ENCODE results near the gene EXOC4. TPM values are rescaled to one million over a fixed set of nuclear protein-coding genes. Genes with fewer than 3 reads are reported as not detected.

Gene EXOC4
- total RNA-seq, 1 experiment from 2014 or later, result 75.8 TPM

DNA sequence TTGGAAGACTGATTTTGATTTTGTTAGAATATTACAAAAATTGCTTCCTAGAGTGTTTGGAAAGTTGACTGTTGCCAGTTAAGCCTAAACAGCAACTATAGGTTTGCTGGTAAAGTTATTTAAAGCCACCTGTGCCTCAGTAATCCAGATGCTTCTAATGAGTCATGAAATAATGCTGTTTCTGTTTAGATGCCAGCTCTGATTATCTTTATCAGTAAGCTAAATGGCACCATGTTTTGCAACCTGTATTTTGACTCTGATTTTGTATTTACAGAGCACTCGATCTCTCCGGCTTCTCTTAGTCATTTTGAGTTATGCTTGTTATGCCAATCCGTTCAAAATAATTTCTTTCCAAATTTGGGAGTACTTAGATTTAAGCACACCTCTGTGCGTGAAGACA is 366.1 kb downstream of the EXOC4 start:
- no peak overlapping the region for H3K27ac ChIP-seq (ENCODE audit: insufficient read length, low read depth, low read length)
- TF ChIP-seq, protein P1, sequence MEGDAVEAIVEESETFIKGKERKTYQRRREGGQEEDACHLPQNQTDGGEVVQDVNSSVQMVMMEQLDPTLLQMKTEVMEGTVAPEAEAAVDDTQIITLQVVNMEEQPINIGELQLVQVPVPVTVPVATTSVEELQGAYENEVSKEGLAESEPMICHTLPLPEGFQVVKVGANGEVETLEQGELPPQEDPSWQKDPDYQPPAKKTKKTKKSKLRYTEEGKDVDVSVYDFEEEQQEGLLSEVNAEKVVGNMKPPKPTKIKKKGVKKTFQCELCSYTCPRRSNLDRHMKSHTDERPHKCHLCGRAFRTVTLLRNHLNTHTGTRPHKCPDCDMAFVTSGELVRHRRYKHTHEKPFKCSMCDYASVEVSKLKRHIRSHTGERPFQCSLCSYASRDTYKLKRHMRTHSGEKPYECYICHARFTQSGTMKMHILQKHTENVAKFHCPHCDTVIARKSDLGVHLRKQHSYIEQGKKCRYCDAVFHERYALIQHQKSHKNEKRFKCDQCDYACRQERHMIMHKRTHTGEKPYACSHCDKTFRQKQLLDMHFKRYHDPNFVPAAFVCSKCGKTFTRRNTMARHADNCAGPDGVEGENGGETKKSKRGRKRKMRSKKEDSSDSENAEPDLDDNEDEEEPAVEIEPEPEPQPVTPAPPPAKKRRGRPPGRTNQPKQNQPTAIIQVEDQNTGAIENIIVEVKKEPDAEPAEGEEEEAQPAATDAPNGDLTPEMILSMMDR (conservative IDR thresholded peaks at IDR 0.05), result no peak
- no peak overlapping the region for H4K91ac ChIP-seq (ENCODE audit: insufficient read length, low read depth, low read length)
- WGBS (ENCODE audit: extremely low coverage, insufficient read length, low lambda C conversion rate), result no CpG with 5 or more reads among the region's 4 CpGs
- DNase-seq, result no peak
- no peaks in the 10 kb centered on the region for H3K4me1 ChIP-seq (ENCODE audit: insufficient read depth, low read length)
- no peak overlapping the region for H3K4me2 ChIP-seq (ENCODE audit: insufficient read depth, insufficient read length, low read length)
- no peak overlapping the region for H3K4me3 Mint-ChIP-seq
- no peak overlapping the region for H3K23ac ChIP-seq (ENCODE audit: insufficient read length, low read depth, low read length)
- H4K20me1 ChIP-seq (ENCODE audit: control insufficient read depth, insufficient read depth, insufficient read length), result no peaks in the 10 kb centered on the region
- no peak overlapping the region for H2BK5ac ChIP-seq (ENCODE audit: insufficient read length, low read length)
- no peak overlapping the region for H3K27ac Mint-ChIP-seq
- no peak overlapping the region for H3K4ac ChIP-seq (ENCODE audit: low read depth, low read length)
- no peaks in the 10 kb centered on the region for H3K79me2 ChIP-seq (ENCODE audit: insufficient read depth, low read length)
- no peaks in the 10 kb centered on the region for H3K27me3 ChIP-seq (ENCODE audit: insufficient read depth, low read length)
- H3K14ac ChIP-seq (ENCODE audit: insufficient read depth, low read length), result no peak overlapping the region
- H2BK15ac ChIP-seq (ENCODE audit: low read depth, low read length), result no peak overlapping the region
- H2BK12ac ChIP-seq (ENCODE audit: insufficient read length, low read depth, low read length), result no peak overlapping the region
- H4K5ac ChIP-seq (ENCODE audit: insufficient read length, low read depth, low read length), result no peak overlapping the region
- H3K27me3 Mint-ChIP-seq (ENCODE audit: low read depth), result no peaks in the 10 kb centered on the region
- H3K9ac ChIP-seq (ENCODE audit: extremely low read depth, insufficient read length, low read length), result no peak overlapping the region
- no peaks in the 10 kb centered on the region for H3K79me1 ChIP-seq (ENCODE audit: insufficient read depth, low read depth, low read length, poor library complexity, severe bottlenecking)
- no peak overlapping the region for H3K56ac ChIP-seq (ENCODE audit: insufficient read length, low read depth, low read length)
- H3K36me3 Mint-ChIP-seq (ENCODE audit: insufficient read depth in 1 of 3, low read depth in 3 of 3), result no peaks in the 10 kb centered on the region
- no peak overlapping the region for H2AFZ ChIP-seq (ENCODE audit: low read length)
- H2BK20ac ChIP-seq (ENCODE audit: low read depth, low read length, poor library complexity, severe bottlenecking), result no peak overlapping the region
- no peaks in the 10 kb centered on the region for H3K9me3 Mint-ChIP-seq
- H3T11ph ChIP-seq (ENCODE audit: low read length), result no peak overlapping the region
- H3K18ac ChIP-seq (ENCODE audit: insufficient read length, low read depth, low read length), result no peak overlapping the region
- H3K23me2 ChIP-seq (ENCODE audit: insufficient read length, low read depth, low read length, poor library complexity, severe bottlenecking), result no peaks in the 10 kb centered on the region
- no peak overlapping the region for H4K8ac ChIP-seq (replicated peaks; ENCODE audit: insufficient read length, low read depth, low read length)
- no peak overlapping the region for H2AK5ac ChIP-seq (ENCODE audit: insufficient read length, low read length)
- H2BK120ac ChIP-seq (ENCODE audit: low read depth, low read length, poor library complexity, severe bottlenecking), result no peak overlapping the region
- H3K4me1 Mint-ChIP-seq, result peaks cover under 1 to 4% of the 10 kb centered on the region in 2 experiments
- no peaks in the 10 kb centered on the region for H3K9me3 ChIP-seq (ENCODE audit: control insufficient read depth, low read depth, low read length)
